B cell (primary cell): ENCODE results near the gene C21orf58.

Experiments used
- CTCF ChIP-seq: fragments of 200-600 bp; IDR thresholded peaks from one replicate; pipeline ENCODE4 v1.8.0; 2022; ENCODE audit warnings: antibody characterized with exemption, mild to moderate bottlenecking
- EZH2 ChIP-seq: IDR thresholded peaks from 2 replicates; pipeline ENCODE4 v1.6.1; 2012; ENCODE audit warnings: borderline replicate concordance, low read depth, mild to moderate bottlenecking, moderate library complexity, low read length; ENCODE audit not compliant: insufficient read depth, poor library complexity, severe bottlenecking

GRCh38 chr21:46264046-46264689 is 59.5 kb downstream of the C21orf58 start:
- TF ChIP-seq CTCF, result no peak
- TF ChIP-seq EZH2, result no peak
